Astrocyte of the cerebellum (primary cell): ENCODE results near the gene MGAT4A.
"Not testable (repeated sequence)": the region's sequence is repeated elsewhere in the genome, so short reads cannot be mapped to it uniquely, and the experiment has no call there.

ENCODE experiments used
- DNase-seq: peaks from one replicate; pipeline ENCODE4 v3.0.0-alpha.2; 2011; ENCODE audit warnings: low read depth
- H3K4me3 ChIP-seq: 2 replicates; pipeline ENCODE4 v1.5.1; 2011; ENCODE audit warnings: mild to moderate bottlenecking, low read depth, low read length, moderate library complexity
- in situ Hi-C: cut with HindIII; loops from 2 replicates; pipeline ENCODE4 v1.10.0; 2017; ENCODE audit warnings: low sequenced_read_pairs
- TF ChIP-seq, protein P1 (sequence below): IDR thresholded peaks from 2 replicates; pipeline ENCODE4 v1.5.1; 2012; ENCODE audit warnings: low read length, low read depth, moderate library complexity, mild to moderate bottlenecking; ENCODE audit errors: missing control alignments

MGAT4A gene

DNA sequence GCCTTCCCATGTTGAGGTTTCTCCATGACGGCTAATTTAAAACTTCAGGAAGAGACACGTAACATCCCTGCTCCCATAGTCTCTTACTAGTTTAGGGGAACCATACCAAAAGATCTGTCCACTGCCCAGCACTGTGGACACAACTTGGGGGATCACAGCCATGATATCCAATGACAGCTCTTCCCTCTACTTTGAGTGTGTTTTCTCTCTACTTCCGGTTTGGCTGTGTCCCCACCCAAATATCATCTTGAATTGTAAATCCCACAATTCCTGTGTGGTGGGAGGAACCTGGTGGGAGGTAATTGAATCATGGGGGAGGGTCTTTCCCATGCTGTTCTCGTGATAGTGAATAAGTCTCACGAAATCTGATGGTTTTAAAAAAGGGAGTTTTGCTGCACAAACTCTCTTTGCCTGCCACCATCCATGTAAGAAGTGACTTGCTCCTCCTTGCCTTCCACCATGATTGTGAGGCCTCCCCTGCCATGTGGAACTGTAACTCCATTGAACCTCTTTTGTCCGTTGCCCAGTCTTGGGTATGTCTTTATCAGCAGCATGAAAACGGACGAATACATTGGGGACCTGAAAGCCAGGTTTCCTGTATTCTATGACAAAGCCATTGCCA lies 1.6 kb upstream of the MGAT4A start:
- no peak overlapping the region for H3K4me3 ChIP-seq
- TF ChIP-seq, protein P1, sequence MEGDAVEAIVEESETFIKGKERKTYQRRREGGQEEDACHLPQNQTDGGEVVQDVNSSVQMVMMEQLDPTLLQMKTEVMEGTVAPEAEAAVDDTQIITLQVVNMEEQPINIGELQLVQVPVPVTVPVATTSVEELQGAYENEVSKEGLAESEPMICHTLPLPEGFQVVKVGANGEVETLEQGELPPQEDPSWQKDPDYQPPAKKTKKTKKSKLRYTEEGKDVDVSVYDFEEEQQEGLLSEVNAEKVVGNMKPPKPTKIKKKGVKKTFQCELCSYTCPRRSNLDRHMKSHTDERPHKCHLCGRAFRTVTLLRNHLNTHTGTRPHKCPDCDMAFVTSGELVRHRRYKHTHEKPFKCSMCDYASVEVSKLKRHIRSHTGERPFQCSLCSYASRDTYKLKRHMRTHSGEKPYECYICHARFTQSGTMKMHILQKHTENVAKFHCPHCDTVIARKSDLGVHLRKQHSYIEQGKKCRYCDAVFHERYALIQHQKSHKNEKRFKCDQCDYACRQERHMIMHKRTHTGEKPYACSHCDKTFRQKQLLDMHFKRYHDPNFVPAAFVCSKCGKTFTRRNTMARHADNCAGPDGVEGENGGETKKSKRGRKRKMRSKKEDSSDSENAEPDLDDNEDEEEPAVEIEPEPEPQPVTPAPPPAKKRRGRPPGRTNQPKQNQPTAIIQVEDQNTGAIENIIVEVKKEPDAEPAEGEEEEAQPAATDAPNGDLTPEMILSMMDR: no peak
- in situ Hi-C loops: no loop called here
- no peak for DNase-seq

DNA sequence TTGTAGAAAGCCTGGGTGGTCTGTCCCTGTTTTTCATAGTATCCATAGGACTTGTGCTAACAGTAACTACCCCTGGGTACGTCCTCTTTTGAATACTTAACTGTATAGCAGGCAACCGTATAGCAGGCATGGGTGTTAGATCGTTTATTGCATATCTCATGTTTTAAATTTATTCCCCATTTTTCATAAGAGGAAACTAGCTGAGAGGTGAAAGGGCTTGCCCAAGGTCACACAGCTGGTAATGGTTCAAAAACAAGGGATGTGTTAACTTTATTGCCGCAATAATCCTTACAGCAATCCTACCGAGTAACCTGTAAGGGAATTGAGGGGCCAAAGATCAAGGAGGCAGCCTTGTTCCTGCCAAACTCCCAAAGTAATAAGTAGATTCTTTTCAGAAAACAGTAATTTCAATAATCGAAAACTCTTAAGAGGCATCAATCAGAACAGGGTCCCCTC lies 990 bp upstream of the MGAT4A start:
- no peak for DNase-seq
- peak overlapping the region; percentile 44 for H3K4me3 ChIP-seq
- in situ Hi-C loops: no loop called here
- TF ChIP-seq, protein P1: no peak

DNA sequence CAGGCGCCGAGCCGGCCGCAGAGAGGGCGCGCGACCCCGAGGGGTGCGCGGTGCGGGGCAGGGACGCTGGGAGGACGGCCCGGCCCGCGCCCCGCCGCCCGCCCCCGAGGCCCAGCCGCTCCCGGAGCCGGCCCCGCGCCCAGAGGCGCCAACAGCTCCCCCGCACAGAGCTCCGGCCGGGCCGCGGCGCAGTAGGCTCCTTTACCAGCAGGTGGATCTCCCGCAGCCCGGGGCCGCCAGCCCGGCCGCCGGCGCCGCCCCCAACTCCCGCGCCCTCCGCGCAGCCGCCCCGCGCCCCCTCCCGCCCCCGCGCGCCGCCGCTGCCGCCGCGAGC lies 258 bp downstream of the MGAT4A start:
- in situ Hi-C loops: no loop called here
- TF ChIP-seq, protein P1: peak; percentile 6
- H3K4me3 ChIP-seq: peak overlapping the region; percentile 37
- no peak for DNase-seq

DNA sequence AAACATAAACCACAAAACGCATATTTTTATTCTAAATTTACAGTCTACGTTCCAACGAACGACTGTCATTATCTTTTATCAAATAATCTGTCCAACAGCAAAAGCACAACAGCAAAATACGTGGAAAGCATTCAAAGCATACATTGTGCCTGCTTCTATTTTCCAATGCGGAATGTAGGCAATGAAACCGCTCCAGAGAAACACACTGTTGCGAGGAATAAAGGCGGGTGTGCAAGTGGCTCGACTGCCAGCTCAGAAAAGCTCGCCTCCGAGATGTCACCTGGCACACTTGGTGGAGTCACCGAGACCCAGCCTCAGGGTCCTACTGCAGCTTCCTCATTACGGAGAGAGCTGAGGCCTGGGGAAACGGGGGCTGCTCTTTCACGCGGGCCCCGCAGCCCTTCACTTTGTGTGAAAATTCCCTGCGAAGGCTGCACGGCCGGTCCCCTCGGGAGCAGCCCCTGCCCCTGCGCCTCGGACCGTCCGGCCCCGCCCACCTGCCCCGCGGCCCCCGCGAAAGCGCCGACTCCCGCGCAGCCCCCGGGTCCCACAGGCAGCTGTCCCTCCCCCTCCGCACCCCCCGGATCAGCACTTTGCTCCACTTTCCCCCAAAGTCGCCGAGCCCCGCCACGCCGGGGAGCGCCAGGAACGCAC lies 752 bp downstream of the MGAT4A start:
- in situ Hi-C loops: no loop called here
- H3K4me3 ChIP-seq: peak overlapping the region; percentile 37
- TF ChIP-seq, protein P1: no peak
- DNase-seq: no peak

DNA sequence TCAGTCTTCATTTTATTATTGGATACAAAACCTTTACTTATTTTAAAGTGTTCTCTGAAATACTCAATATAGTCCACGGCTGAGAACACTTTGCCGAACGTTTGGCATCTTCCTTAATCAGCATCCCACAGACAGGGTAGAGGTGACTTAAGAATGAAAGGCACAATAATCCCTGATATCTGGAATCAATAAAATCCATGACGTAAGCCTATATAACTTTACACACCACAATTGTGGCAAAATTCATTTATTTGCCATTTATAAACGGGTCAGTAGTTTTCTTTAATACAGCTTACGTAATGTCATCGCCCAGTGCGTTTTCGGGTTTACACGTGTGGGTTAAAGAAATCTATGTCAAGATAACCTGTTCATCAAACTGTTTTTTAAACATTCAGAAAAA lies 1.3 kb downstream of the MGAT4A start:
- no peak overlapping the region for H3K4me3 ChIP-seq
- no peak for DNase-seq
- in situ Hi-C loops: no loop called here
- TF ChIP-seq, protein P1: no peak

DNA sequence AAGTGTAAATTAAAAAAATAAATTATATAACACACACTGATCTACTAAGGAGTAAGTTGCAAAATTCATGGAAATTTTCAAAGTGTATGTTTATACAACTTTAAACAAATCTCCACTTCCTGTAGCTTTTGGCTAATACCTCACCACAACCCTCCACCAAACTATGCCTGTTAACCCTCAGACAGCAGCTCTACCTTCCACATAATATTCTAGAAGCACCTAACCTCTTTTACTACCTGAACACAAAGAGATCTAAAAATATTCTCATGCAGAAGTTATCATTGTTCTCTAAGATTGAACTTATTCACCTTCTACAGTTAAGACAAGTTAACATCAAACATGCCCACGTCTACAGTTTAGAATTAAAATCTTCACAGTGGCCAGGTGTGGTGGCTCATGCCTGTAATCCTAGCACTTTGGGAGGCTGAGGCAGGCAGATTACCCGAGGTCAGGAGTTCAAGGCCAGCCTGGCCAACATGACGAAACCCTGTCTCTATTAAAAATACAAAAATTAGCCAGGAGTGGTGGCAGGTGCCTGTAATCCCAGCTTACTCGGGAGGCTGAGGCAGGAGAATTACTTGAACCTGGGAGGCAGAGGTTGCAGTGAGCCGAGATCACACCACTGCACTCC lies 2.7 kb downstream of the MGAT4A start:
- H3K4me3 ChIP-seq, in situ Hi-C loops, DNase-seq: not testable (repeated sequence)
